ENCODE data around the gene PXMP2.

DNA sequence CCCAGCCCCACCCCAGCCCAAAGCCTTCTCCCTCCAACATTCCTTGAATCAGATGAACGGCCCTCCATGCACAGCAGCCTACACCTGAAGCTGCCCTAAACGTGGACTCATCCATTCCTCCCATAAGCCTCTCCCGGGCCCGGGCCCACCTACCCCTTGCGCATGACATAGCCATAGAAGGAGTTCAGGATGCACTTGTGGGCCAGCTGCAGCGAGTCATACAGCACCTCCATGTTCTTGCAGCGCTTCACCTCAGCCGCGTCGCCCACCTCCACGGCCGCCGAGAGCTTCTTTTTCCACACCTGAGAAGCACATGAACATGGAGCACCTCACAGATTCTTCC, 22.3 kb upstream of the PXMP2 start:
- TF ChIP-seq, protein P1, sequence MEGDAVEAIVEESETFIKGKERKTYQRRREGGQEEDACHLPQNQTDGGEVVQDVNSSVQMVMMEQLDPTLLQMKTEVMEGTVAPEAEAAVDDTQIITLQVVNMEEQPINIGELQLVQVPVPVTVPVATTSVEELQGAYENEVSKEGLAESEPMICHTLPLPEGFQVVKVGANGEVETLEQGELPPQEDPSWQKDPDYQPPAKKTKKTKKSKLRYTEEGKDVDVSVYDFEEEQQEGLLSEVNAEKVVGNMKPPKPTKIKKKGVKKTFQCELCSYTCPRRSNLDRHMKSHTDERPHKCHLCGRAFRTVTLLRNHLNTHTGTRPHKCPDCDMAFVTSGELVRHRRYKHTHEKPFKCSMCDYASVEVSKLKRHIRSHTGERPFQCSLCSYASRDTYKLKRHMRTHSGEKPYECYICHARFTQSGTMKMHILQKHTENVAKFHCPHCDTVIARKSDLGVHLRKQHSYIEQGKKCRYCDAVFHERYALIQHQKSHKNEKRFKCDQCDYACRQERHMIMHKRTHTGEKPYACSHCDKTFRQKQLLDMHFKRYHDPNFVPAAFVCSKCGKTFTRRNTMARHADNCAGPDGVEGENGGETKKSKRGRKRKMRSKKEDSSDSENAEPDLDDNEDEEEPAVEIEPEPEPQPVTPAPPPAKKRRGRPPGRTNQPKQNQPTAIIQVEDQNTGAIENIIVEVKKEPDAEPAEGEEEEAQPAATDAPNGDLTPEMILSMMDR (IDR thresholded peaks at IDR 0.05; ENCODE audit: insufficient read depth, low read length, poor library complexity, severe bottlenecking), result no peak
- no peak for TF ChIP-seq EZH2phosphoT487 (conservative IDR thresholded peaks at IDR 0.05; ENCODE audit: low read length)

Data from SU-DHL-6 (cell line).